HepG2 (cell line): ENCODE results near the gene THY1. TPM values are rescaled to one million over a fixed set of nuclear protein-coding genes. Genes with fewer than 3 reads are reported as not detected.
A peak's percentile ranks its signal among the peaks of the same experiment; 100 is the strongest.

Source experiments
- ELF3 ChIP-seq: IDR thresholded peaks from 2 replicates; pipeline ENCODE4 v1.6.1; 2016; ENCODE audit warnings: missing genetic modification reagents, missing compliant biosample characterization
- ERF ChIP-seq: IDR thresholded peaks from 2 replicates; pipeline ENCODE4 v1.6.1; 2018; ENCODE audit warnings: missing biosample characterization, missing genetic modification reagents
- FOXP4 ChIP-seq: sonication (generic); formaldehyde crosslinking; IDR thresholded peaks from 2 replicates; pipeline ENCODE4 v1.4.0; 2020; ENCODE audit warnings: missing genetic modification reagents
- GABPA ChIP-seq, 2 experiments: IDR thresholded peaks; 2 replicates each; pipeline ENCODE4 v1.6.1; 2011 to 2016; ENCODE audit warnings: low read depth in 2 of 2, low read length in 1 of 2, missing biosample characterization in 1 of 2, missing genetic modification characterization in 1 of 2
- MIXL1 ChIP-seq: IDR thresholded peaks from 2 replicates; pipeline ENCODE4 v1.6.1; 2016
- PREB ChIP-seq: sonication (generic); formaldehyde crosslinking; IDR thresholded peaks from 2 replicates; pipeline ENCODE4 v1.4.0; 2020; ENCODE audit warnings: missing genetic modification reagents
- RBFOX2 ChIP-seq: fragments of 200-400 bp; formaldehyde crosslinking; IDR thresholded peaks from 2 replicates; pipeline ENCODE4 v1.6.1; 2017; ENCODE audit warnings: low read depth, mild to moderate bottlenecking, low read length
- SMARCE1 ChIP-seq: fragments of 450-650 bp; IDR thresholded peaks from 2 replicates; pipeline ENCODE4 v1.6.1; 2017; ENCODE audit warnings: borderline replicate concordance
- SP4 ChIP-seq: sonication (generic); formaldehyde crosslinking; IDR thresholded peaks from 2 replicates; pipeline ENCODE4 v1.8.1; 2023; ENCODE audit warnings: mild to moderate bottlenecking, missing genetic modification reagents
- TEF ChIP-seq: sonication (generic); formaldehyde crosslinking; IDR thresholded peaks from 2 replicates; pipeline ENCODE4 v1.5.0; 2020; ENCODE audit warnings: missing genetic modification reagents
- USF2 ChIP-seq, 2 experiments: sonication (generic) in 1 of 2; formaldehyde crosslinking in 1 of 2; IDR thresholded peaks; 2 replicates each; pipeline versions ENCODE4 v1.5.1 to v1.6.1; 2011 to 2020; ENCODE audit warnings: borderline replicate concordance in 1 of 2, low read depth in 1 of 2, low read length in 1 of 2, mild to moderate bottlenecking in 1 of 2, missing genetic modification reagents in 1 of 2, moderate library complexity in 1 of 2
- ZBTB7B ChIP-seq: sonication (generic); formaldehyde crosslinking; IDR thresholded peaks from 2 replicates; pipeline ENCODE4 v1.4.0; 2020; ENCODE audit warnings: missing genetic modification reagents
- ZFY ChIP-seq: sonication (generic); formaldehyde crosslinking; IDR thresholded peaks from 2 replicates; pipeline ENCODE4 v1.4.0; 2020; ENCODE audit warnings: missing genetic modification reagents
- ZGPAT ChIP-seq: IDR thresholded peaks from 2 replicates; pipeline ENCODE4 v1.6.1; 2016; ENCODE audit warnings: mild to moderate bottlenecking
- ZNF501 ChIP-seq: sonication (generic); formaldehyde crosslinking; IDR thresholded peaks from 2 replicates; pipeline ENCODE4 v1.5.1; 2020; ENCODE audit warnings: mild to moderate bottlenecking, moderate library complexity, missing genetic modification reagents
- ZNF776 ChIP-seq: sonication (generic); formaldehyde crosslinking; IDR thresholded peaks from 2 replicates; pipeline ENCODE4 v1.4.0; 2020; ENCODE audit warnings: mild to moderate bottlenecking, missing genetic modification reagents
- ZSCAN20 ChIP-seq: sonication (generic); formaldehyde crosslinking; IDR thresholded peaks from 2 replicates; pipeline ENCODE4 v1.4.0; 2020; ENCODE audit warnings: missing genetic modification reagents, mild to moderate bottlenecking, borderline replicate concordance
- polyA plus RNA-seq, 8 experiments: library from polyadenylated mRNA; depleted of rRNA in 3 of 8; stranded (reverse) in 7 of 8; unstranded in 1 of 8; fragments of >200 nt; fragmentation: Illumina TruSeq in 4 of 8; extraction: Trizol in 4 of 8; gene quantifications; 2 replicates each; pipeline versions ENCODE4 v1.2.1 to v1.2.3, GENCODE V29; 2011 to 2016; ENCODE audit warnings: low read depth in 4 of 8, missing spikeins in 1 of 8, mixed read lengths in 1 of 8; ENCODE audit not compliant: insufficient read depth in 1 of 8
- total RNA-seq, 5 experiments: library from RNA; depleted of rRNA; stranded (reverse); fragments of >200 nt; fragmentation: Illumina TruSeq; extraction: Trizol; gene quantifications; 2 replicates each; pipeline ENCODE4 v1.2.3, GENCODE V29; 2016; ENCODE audit warnings: low read depth in 1 of 5

Gene THY1
- total and polyA plus RNA-seq, 2 of the 13 experiments (the other 11 are each of a cell fraction or from before 2014, with no cell fraction given) = not detected

- TF ChIP-seq USF2 (IDR thresholded peaks at IDR 0.05; ENCODE audit: low read depth, low read length) (peak; percentile 80), USF2 (CRISPR knock-in tag; IDR thresholded peaks at IDR 0.05; ENCODE audit: borderline replicate concordance) (peak; percentile 93; the same call in 1 of the 2 replicates), ZBTB7B (CRISPR knock-in tag) (peak; percentile 82; the same call in 1 of the 2 replicates), ZGPAT (CRISPR knock-in tag) (peak; percentile 87), SP4 (CRISPR knock-in tag) (peak; percentile 70; the same call in 1 of the 2 replicates), SMARCE1 (no peak), FOXP4 (peak; percentile 66; the same call in 1 of the 2 replicates), ZNF501 (CRISPR knock-in tag) (no peak), ZSCAN20 (peak; percentile 43; the same call in 1 of the 2 replicates), ERF (CRISPR knock-in tag) (0 out of 2 replicates have a peak, but pooled peaks have one; percentile 14), RBFOX2 (peak; percentile 57), MIXL1 (CRISPR knock-in tag) (peak; percentile 40; the same call in 1 of the 2 replicates), GABPA (IDR thresholded peaks at IDR 0.05; ENCODE audit: low read depth, low read length) (no peak), GABPA (CRISPR knock-in tag; IDR thresholded peaks at IDR 0.05; ENCODE audit: low read depth) (peak; percentile 57), ZFY (0 out of 2 replicates have a peak, but pooled peaks have one; percentile 21), ZNF776 (CRISPR knock-in tag) (0 out of 2 replicates have a peak, but pooled peaks have one; percentile 25), PREB (CRISPR knock-in tag) (0 out of 2 replicates have a peak, but pooled peaks have one; percentile 40), TEF (CRISPR knock-in tag) (peak; percentile 96), ELF3 (CRISPR knock-in tag) (peak; percentile 79)
These were observed 54.6 kb downstream of the THY1 start (continued) for GRCh38 chr11:119368121-119369034.
